ENCODE results near the gene PALLD.

DNA sequence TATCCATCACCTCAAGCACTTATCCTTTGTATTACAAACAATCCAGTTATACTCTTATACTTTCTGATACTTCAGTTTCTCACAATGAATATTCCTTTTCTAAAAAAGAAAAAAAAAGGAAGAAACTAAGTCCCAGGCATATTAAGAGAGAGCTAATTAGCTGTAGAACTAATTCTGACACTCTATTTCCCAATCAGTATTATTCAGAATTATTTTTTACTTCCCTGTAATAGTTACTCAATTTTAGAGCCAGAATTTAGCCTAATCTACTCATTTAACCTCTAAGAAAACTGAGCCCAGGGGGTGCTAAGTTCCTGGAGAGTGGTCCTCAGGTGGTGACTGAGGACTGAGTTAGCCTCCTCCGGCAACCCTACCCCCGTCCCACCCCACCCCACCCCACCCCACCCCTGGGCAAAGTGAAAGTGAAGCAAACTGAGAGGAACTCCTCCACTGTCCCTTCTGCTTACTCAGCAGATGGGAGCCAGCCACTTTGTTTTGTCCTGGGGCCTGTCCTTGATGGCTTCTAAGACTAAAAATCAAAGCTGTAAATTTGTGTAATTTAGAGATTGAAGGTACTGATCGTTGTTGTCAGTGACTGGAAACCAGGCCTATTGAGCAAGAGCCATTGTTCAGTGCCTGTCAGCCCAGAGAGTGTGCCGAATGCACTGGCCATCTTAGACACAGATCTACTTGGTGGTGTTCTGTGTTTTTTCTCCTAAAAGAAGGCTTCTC lies 351.1 kb downstream of the PALLD start:
- TF ChIP-seq, protein P1, sequence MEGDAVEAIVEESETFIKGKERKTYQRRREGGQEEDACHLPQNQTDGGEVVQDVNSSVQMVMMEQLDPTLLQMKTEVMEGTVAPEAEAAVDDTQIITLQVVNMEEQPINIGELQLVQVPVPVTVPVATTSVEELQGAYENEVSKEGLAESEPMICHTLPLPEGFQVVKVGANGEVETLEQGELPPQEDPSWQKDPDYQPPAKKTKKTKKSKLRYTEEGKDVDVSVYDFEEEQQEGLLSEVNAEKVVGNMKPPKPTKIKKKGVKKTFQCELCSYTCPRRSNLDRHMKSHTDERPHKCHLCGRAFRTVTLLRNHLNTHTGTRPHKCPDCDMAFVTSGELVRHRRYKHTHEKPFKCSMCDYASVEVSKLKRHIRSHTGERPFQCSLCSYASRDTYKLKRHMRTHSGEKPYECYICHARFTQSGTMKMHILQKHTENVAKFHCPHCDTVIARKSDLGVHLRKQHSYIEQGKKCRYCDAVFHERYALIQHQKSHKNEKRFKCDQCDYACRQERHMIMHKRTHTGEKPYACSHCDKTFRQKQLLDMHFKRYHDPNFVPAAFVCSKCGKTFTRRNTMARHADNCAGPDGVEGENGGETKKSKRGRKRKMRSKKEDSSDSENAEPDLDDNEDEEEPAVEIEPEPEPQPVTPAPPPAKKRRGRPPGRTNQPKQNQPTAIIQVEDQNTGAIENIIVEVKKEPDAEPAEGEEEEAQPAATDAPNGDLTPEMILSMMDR (IDR thresholded peaks at IDR 0.05) = no peak
- no peak for TF ChIP-seq POLR2A (IDR thresholded peaks at IDR 0.05)

Data from right lobe of liver (tissue), 4 donors.